GM18508 (cell line): ENCODE data around the gene KRTAP4-4.
"Not testable (repeated sequence)": the region's sequence is repeated elsewhere in the genome, so short reads cannot be mapped to it uniquely, and the experiment has no call there.

Experiments used
- ATAC-seq: cut with Tn5 transposase; IDR thresholded peaks from one replicate; pipeline ENCODE4 v1.9.1; 2021; ENCODE audit warnings: moderate number of reproducible peaks; ENCODE audit not compliant: insufficient read depth, unreplicated experiment

The KRTAP4-4 gene

DNA sequence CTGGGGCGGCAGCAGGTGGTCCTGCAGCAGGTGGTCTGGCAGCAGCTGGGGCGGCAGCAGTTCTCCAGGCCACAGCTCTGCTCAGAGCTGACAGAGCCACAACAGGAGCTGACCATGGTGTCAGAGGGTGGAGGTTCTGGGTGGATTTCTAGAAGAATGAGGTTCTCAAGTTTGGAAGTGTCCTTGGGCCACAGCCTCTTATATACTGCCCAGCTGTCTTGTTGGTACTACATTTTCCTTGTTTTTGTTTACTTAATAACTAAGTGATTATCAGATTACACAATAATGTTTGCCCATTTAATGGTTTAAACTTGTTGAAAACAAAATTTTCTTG, 10.9 kb downstream of the KRTAP4-4 start, which contains the start of gene KRTAP4-5:
KRTAP4-5 (minus strand) TSS at position 174 of the 334 bp plus-strand sequence; CDS start at position 116, 58 bp downstream.
- ATAC-seq = no peak

DNA sequence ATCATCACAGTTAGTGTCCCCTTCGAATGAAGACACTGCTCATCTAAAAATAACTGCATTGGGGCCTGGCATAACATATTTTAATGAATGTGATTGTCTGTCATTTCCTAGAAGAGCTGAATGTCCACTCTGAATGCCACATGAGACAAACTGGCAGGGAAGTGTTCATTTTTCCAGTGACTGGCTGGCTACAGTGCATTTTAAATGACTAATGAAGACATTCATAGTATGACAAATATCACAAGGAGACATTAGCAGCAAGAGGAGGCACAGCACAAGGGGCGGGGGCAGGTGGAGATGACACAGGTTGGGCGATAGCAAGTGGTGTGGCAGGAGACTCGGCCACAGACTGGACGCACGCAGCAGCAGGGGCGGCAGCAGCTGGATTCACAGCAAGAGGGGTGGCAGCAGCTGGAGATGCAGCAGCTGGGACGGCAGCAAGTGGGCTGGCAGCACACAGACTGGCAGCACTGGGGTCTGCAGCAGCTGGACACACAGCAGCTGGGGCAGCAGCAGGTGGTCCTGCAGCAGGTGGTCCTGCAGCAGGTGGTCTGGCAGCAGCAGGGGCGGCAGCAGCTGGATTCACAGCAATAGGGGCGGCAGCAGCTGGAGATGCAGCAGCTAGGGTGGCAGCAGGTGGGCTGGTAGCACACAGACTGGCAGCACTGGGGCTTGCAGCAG, 11.4 kb downstream of the KRTAP4-4 start:
- ATAC-seq = not testable (repeated sequence)

DNA sequence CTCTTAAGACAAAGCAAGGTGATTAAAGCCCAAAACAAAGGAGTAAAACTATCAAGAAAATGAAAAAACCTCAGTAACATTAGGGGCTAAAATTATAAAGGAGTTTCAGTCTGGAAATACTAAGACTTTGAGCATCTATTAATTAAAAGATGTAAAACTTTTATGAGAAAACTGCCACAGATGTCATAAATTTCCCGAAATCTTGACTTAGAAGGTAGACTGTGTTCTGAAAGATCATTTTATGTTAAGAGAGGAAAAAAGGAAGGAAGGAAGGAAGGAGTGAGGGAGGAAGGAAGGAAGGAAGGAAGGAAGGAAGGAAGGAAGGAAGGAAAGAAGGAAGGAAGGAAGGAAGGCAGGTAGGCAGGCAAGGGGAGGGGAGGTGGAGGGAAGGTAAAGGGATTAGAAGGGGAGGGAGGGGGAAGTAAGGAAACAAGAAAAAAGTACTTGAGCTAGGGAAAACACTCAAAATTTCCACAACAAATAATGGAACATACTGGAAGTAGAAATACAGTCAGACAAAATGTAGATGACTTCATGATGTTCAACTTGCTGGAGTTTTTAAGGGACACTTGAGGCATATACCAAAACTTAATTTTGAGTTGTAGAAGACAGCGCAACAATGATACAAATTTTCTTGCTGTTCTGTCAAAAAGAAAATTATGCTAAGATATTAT, 12.9 kb downstream of the KRTAP4-4 start:
- ATAC-seq = no peak

DNA sequence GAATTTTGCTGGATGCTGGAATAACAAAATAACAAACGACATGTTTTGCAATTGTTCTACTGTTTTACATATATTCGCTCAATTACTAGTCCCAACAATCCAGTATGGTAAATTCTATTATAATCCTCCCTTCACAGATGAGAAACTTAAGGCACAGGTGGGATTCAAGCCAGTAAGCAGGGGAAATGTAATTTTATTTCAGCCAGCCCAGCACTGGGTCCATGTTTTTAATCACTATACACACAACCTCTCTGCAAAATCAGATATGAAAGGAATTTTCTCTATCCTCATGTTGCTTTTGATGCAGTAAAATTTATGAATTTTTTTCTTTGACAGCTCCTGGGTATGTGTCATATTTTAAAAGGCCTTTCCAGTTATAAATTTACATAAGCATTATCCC, 15.3 kb downstream of the KRTAP4-4 start:
- no peak for ATAC-seq

DNA sequence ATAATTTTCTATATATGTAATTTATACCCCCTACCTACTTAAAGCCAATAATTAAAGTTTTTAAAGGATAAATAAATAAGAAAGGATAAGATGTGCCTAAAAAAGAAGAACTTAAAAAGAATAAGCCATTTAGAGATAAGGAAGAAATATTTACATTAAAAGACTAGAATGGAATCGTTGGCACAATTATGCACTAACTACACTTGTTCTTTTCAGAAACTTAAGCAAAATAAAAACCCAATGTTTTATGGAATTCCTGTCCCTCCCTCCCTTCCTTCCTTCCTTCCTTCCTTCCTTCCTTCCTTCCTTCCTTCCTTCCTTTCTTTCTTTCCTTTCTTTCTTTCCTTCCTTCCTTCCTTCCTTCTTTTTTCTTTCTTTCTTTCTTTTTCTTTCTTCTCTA, 15.7 kb downstream of the KRTAP4-4 start:
- no peak for ATAC-seq

DNA sequence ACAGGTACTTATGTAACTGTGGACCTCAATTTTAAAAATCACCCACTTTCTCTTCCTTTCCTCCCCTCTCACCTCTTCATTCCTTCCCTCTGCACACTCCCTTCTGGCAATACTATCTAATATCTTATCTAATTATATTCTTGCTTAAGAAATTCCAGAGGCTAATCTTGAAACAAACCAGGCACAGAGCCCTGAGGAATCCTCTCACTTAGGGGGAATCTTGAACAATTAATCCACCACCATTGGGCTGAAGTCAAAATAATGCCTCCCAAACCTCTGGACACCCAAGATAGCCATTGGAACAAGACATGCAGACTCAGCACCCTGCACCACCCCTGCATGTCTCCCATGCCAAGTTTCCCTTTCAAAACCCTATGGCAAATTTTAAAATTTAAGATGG, 19.2 kb downstream of the KRTAP4-4 start:
- no peak for ATAC-seq

DNA sequence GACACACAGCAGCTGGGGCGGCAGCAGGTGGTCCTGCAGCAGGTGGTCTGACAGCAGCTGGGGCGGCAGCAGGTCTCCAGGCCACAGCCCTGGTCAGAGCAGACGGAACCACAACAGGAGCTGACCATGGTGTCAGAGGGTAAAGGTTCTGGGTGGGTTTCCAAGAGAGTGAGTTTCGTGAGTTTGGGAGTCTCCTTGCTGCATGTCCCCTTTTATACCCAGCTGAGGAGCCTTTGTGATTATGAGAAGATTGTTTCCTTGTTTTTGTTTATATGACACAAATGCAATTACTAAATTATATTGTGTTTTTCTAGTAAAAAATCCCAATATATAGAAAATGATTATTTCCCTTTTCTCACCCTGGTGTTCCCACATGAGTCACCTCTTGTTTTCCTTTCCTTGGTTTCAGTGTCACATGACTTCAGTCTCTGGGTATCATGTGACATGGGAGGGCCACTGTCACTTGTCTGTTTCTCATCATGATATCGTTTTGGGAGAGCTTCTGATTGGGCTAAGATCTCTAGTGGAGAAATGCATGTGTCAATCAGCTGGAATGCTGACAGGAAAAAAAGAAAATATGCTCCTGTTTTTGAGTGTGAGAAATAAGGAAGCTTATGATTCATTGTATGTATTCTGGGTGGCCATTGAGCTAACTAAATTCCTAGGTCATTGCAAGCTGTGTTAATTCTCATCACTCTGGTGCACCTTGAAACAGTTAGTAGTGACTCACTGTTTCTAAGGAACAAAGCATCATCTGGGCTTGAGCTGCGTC, 20.0 kb downstream of the KRTAP4-4 start, which contains the start of gene KRTAP4-6:
KRTAP4-6 (minus strand) TSS at position 185 of the 772 bp plus-strand sequence; CDS start at position 128, 57 bp downstream.
- ATAC-seq = no peak

DNA sequence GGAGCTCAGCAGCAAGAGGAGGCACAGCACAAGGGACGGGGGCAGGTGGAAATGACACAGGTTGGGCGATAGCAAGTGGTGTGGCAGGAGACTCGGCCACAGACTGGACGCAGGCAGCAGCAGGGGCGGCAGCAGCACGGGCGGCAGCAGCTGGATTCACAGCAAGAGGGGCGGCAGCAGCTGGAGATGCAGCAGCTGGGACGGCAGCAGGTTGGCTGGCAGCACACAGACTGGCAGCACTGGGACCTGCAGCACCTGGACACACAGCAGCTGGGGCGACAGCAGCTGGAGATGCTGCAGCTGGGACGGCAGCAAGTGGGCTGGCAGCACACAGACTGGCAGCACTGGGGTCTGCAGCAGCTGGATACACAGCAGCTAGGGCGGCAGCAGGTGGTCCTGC, 20.7 kb downstream of the KRTAP4-4 start:
- not testable (repeated sequence) for ATAC-seq

DNA sequence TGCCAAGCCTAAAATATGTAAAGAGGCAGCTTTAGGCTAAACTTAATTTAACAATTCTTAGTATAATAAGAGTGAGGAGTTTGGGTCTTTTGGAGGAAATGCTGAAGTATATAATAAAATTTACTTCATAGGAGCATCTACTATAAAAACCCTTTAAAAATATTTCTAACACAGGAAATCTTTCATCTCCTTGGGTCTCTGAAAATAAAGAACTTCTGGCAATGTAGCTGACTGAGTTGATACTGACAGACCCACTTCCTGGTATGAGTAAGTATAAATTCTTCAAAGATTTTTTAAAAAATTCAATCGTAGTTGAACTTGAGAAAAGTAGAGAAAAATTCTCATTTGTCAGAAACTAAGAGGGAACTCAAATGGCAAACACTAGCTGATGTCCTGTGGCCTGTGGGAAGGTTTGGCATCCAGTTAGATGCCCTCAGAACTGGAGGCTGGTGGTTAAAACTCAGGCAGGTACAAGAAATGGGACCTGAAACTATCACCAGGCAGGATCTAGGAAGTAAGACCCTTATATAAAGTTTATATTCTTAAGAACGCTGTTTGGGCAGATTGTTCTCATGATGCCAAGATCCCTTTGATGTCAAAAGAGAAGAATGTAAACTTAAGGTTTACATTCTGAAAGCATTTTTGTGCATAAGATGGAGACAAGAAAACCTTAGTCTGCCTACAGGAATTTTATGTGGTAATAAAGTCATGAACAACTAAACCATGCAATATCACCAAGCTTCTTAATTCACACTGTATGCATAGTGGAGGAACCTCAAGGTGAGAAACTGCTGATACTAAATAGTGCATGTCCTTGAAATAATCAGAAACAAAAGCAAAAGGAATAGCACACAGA, 26.4 kb downstream of the KRTAP4-4 start:
- no peak for ATAC-seq

DNA sequence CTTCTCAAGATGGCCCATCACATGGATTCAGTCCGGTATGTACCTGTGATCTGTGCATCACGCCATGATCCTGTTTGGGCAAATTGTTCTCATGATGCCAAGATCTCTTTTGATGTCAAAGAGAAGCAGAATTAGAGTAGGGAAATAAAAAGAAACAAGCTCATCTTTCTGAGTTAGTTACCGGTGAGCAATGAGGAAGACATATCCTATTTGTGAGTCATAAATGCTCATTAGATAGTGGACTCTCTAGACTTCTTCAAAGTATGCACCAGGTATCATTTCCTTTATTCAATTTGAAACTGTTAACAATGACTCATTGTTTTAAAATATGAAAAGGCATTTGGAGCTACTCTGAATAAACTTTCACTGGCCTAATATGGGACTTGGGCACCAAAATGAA, 28.6 kb downstream of the KRTAP4-4 start:
- ATAC-seq = no peak

DNA sequence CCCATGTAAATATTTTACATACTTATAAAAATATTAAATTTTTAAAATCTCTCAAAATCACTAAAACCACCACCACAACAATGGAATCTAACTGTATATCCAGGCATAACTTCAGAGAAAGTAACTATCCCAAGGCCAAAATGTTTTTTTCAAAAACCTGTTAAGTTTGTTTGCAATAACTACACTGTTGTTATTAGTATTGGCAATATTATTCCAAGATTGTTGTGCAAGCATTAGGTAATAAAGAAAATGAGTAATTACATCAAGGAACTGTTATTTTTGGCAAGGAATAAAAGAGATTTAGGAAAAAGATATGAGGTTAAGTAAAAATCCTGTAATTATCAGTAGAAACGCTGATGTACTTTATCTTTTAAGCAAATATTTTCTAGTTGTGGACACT, 33.2 kb downstream of the KRTAP4-4 start:
- no peak for ATAC-seq

DNA sequence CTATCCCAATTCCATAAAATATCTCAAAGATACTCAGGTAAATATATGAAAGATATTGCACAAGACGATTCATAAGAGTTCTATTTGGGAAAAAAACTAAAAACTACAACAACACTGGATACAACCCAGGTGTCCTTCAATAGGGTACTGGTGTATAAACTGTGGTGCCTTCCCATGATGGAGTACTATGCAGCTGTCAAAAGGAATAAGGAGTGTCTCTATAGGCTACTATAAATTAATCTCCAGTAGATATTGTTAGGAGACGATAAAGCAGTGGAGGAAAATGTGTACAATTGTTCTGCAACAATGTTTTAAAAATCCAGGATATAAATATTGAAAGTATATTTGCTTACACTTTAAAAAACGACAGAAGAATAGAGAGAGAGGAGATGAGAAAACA, 34.1 kb downstream of the KRTAP4-4 start:
- ATAC-seq = no peak

DNA sequence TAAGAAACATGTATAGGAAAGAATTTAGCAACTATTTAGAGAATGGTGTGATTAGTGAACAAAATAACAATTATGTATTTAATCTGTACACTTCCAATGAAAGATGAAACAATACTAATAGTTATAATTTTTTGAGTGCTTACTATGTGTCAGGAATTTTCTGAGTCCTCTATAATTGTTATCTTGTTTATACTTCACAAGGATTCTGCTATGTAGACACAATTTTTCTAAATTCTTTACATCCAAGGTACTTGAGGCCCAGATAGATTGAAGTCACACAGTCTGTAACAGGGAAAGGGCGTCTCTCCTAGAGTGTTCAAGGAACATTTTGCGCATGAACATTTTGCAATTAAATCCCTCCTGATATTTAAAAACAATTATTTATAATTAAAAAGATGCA, 35.5 kb downstream of the KRTAP4-4 start:
- ATAC-seq = no peak

DNA sequence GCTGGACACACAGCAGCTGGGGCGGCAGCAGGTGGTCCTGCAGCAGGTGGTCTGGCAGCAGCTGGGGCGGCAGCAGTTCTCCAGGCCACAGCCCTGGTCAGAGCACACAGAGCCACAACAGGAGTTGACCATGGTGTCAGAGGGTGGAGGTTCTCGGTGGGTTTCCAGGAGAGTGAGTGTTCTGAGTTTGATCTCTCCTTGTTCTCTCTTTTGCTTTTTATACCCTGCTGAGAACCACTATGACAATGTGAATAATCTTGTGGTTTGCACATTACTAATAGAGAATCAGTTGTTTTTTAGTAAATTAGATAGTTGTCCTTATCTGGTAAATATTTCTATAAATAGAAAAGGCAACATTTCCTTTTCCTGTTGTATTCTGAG, 36.6 kb downstream of the KRTAP4-4 start, which contains the start of gene KRTAP4-12:
KRTAP4-12 (minus strand) TSS at position 192 of the 381 bp plus-strand sequence; CDS start at position 132, 60 bp downstream.
- not testable (repeated sequence) for ATAC-seq

DNA sequence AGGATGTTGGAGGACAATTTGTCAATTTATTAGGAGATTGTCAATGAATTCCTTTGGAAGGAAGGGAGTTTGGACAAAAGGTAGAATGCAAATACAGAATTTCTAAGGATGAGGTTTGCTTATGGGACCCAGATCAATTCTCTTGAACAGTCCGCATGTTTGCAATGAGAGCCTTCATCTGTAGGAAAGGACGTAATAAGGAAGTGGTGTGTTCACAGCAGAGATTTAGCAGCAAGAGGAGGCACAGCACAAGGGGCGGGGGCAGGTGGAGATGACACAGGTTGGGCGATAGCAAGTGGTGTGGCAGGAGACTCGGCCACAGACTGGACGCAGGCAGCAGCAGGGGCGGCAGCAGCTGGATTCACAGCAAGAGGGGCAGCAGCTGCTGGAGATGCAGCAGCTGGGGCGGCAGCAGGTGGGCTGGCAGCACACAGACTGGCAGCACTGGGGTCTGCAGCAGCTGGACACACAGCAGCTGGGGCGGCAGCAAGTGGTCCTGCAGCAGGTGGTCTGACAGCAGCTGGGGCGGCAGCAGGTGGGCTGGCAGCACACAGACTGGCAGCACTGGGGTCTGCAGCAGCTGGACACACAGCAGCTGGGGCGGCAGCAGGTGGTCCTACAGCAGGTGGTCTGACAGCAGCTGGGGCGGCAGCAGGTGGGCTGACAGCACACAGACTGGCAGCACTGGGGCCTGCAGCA, 37.1 kb downstream of the KRTAP4-4 start:
- not testable (repeated sequence) for ATAC-seq

DNA sequence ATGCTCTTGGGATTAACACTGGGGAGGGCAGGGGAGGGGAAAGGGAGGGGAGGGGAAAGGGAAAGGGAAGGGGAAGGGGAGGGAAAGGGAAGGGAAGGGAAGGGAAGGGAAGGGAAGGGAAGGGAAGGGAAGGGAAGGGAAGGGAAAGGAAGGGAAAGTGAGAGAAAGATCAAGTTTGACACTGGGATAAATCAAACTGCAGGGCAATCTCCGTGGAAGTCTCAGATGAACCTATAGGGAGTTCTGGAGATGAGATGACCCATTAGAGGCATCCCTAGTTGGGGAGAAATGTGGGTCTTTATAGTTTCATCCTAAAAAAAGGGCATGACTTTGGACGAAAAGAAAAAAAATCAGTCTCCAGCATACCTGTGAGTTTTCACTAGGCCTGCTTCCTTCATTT, 38.8 kb downstream of the KRTAP4-4 start:
- ATAC-seq = no peak

DNA sequence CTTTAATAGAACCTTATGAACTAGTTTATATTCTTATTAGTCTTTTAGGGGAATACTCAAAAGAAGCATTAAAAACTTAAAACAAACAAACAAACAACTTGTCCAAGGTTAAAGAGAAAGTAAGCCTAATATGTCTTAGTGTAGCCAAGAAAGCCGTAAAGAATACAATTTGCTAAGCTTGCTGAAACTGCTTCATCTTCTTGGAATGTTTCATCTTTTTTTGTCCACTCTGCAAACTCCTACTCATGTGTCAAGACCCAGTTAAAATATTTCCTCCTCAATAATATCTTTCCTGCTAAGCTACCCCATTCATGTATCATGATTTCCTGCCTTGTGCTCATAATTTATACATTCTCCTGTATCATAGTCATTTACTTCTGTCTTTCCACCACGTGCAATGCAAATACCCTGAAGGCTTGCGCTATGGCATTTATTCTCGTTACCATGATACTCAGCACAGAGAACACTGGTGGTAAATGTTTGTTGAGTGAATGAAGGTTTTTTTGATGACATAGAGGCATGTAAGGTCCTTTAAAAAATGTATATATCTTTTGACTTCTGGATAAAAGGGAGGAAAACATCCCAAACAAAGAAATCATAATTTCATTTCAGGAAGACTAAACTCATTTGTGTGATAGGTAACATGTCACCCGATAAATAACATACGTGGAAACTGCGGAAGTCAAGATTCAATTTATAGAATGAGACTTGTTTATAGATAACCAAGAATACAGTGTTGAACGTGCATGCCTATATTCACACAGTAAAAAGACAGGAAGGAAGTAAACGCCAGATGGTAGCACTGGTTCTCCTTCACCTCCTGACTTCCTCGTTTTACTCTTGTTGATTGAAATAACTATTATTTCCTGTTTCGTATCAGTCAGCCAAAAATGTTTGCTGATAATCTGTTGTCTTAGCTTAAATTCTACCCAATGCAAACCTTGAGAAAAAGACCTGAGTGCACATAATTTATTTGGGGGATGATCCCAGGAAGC, 40.6 kb downstream of the KRTAP4-4 start:
- not testable (repeated sequence) for ATAC-seq

DNA sequence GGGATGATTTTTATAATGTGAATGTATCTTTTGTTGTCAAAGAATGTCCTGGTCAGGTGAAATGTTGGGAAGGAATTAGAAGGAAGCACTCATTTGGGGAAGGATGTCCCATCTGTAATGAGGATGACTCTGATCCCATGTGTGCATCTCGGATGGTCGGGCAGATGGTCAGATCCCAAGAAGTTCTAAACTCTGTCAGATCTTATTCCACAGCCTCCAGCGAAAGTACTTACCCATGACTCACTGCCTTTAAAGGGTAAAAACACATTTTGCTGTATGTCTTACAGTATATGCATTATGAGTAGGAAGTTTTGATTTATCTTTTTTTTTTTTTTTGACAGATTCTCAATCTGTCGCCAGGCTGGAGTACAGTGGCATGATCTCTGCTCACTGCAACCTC, 41.8 kb downstream of the KRTAP4-4 start:
- ATAC-seq = no peak
